Measurements from ENCODE around the gene NME5. TPM values are rescaled to one million over a fixed set of nuclear protein-coding genes. Genes with fewer than 3 reads are reported as not detected.

Gene NME5
- polyA plus RNA-seq, 1 donor from 2014 or later = 17.0 TPM

GRCh38 chr5:138177941-138178515 lies 38.8 kb upstream of the NME5 start:
- Histone ChIP-seq H3K36me3 (ENCODE audit: insufficient read depth, low read length) (no peaks in the 10 kb centered on the region), H3K4me3 (ENCODE audit: low read length) (peak overlapping the region; percentile 82), H2AFZ (ENCODE audit: low read depth, low read length) (peak overlapping the region; percentile 90), H3K79me2 (replicated peaks; ENCODE audit: insufficient read depth, low read length) (peaks cover 52% of the 10 kb centered on the region), H3K4me2 (ENCODE audit: low read length) (peak overlapping the region; percentile 88), H3F3A (ENCODE audit: insufficient read depth, low read length, poor library complexity, severe bottlenecking) (no peaks in the 10 kb centered on the region), H3K9ac (ENCODE audit: low read length) (peak overlapping the region; percentile 88), H3K9me3 (ENCODE audit: low read length) (no peaks in the 10 kb centered on the region), H3K9me2 (ENCODE audit: insufficient read depth, low read length) (no peaks in the 10 kb centered on the region), H3K27ac (ENCODE audit: low read length) (peak overlapping the region; percentile 93), H4K20me1 (ENCODE audit: insufficient read depth) (no peaks in the 10 kb centered on the region), H3K27me3 (ENCODE audit: insufficient read depth, low read depth, low read length) (no peaks in the 10 kb centered on the region)
- TF ChIP-seq TAF1 (IDR thresholded peaks at IDR 0.05; ENCODE audit: low read depth) (peak; percentile 86), SMC3 (conservative IDR thresholded peaks at IDR 0.05; ENCODE audit: poor library complexity) (peak; percentile 23), RAD21 (conservative IDR thresholded peaks at IDR 0.05) (no peak)

- no peak overlapping the region for H3K27ac ChIP-seq (ENCODE audit: low read length)
- no peak overlapping the region for H3K4me3 ChIP-seq (ENCODE audit: low read length)
- H3K9me2 ChIP-seq (ENCODE audit: insufficient read depth, low read length) = no peaks in the 10 kb centered on the region
- TF ChIP-seq POLR2AphosphoS5 (IDR thresholded peaks at IDR 0.05) (no peak), TAF1 (IDR thresholded peaks at IDR 0.05; ENCODE audit: low read depth) (no peak), RAD21 (conservative IDR thresholded peaks at IDR 0.05) (no peak), MXI1 (conservative IDR thresholded peaks at IDR 0.05; ENCODE audit: poor library complexity, severe bottlenecking) (no peak), EP300 (conservative IDR thresholded peaks at IDR 0.05; ENCODE audit: poor library complexity, severe bottlenecking) (no peak), EZH2 (IDR thresholded peaks at IDR 0.05; ENCODE audit: borderline replicate concordance, insufficient read depth, low read length, poor library complexity, severe bottlenecking) (no peak), SMC3 (conservative IDR thresholded peaks at IDR 0.05; ENCODE audit: poor library complexity) (no peak), REST (IDR thresholded peaks at IDR 0.05; ENCODE audit: borderline replicate concordance) (no peak)
- TF ChIP-seq, protein P1, sequence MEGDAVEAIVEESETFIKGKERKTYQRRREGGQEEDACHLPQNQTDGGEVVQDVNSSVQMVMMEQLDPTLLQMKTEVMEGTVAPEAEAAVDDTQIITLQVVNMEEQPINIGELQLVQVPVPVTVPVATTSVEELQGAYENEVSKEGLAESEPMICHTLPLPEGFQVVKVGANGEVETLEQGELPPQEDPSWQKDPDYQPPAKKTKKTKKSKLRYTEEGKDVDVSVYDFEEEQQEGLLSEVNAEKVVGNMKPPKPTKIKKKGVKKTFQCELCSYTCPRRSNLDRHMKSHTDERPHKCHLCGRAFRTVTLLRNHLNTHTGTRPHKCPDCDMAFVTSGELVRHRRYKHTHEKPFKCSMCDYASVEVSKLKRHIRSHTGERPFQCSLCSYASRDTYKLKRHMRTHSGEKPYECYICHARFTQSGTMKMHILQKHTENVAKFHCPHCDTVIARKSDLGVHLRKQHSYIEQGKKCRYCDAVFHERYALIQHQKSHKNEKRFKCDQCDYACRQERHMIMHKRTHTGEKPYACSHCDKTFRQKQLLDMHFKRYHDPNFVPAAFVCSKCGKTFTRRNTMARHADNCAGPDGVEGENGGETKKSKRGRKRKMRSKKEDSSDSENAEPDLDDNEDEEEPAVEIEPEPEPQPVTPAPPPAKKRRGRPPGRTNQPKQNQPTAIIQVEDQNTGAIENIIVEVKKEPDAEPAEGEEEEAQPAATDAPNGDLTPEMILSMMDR (IDR thresholded peaks at IDR 0.05; ENCODE audit: poor library complexity, severe bottlenecking) = no peak
- no peaks in the 10 kb centered on the region for H3K9me3 ChIP-seq (ENCODE audit: low read length)
- H3K79me2 ChIP-seq (replicated peaks; ENCODE audit: insufficient read depth, low read length) = peaks cover 4% of the 10 kb centered on the region
- H3K9ac ChIP-seq (ENCODE audit: low read length) = no peak overlapping the region
- H3K4me2 ChIP-seq (ENCODE audit: low read length) = no peak overlapping the region
- no peak overlapping the region for H2AFZ ChIP-seq (ENCODE audit: low read depth, low read length)
- H3F3A ChIP-seq (ENCODE audit: insufficient read depth, low read length, poor library complexity, severe bottlenecking) = no peaks in the 10 kb centered on the region
- no peaks in the 10 kb centered on the region for H3K27me3 ChIP-seq (ENCODE audit: insufficient read depth, low read depth, low read length)
- H4K20me1 ChIP-seq (ENCODE audit: insufficient read depth) = no peaks in the 10 kb centered on the region
- H3K36me3 ChIP-seq (ENCODE audit: insufficient read depth, low read length) = peaks cover 21% of the 10 kb centered on the region
Measured at GRCh38 chr5:138170299-138170698, 31.1 kb upstream of the NME5 start.
